ENCODE measurements around the gene ETV3L. TPM values are rescaled to one million over a fixed set of nuclear protein-coding genes. Genes with fewer than 3 reads are reported as not detected.

ETV3L gene
- total RNA-seq, 1 experiment from 2014 or later = not detected

- H3K9me2 ChIP-seq (ENCODE audit: insufficient read depth) = no peaks in the 10 kb centered on the region
- intact Hi-C loops (cut with micrococcal nuclease) = no loop called here
- peaks cover 7% of the 10 kb centered on the region; the same call in 1 of the 2 replicates for H4K20me1 ChIP-seq (ENCODE audit: insufficient read depth)
- no peak overlapping the region for H3K4me3 ChIP-seq (replicated peaks in 1 of 2; ENCODE audit: low read depth in 1 of 2, low read length in 2 of 2)
- no peaks in the 10 kb centered on the region for H3K27me3 ChIP-seq (ENCODE audit: insufficient read depth, low read length)
- BruUV-seq (replicated peaks) = no TSS peak
- H3K36me3 ChIP-seq (ENCODE audit: control insufficient read depth in 1 of 2, insufficient read depth in 2 of 2, low read length in 2 of 2) = peaks cover 49 to 52% of the 10 kb centered on the region in 2 experiments
- H3K27ac ChIP-seq (ENCODE audit: low read depth, low read length) = no peak overlapping the region
- ChIA-PET POLR2A (no interaction called here), RAD21 (ENCODE audit: low non-redundant PET in 1 of 2, low total read pairs in 2 of 2, uncharacterized antibody in 2 of 2, unreplicated experiment in 2 of 2) (no interaction called here), CTCF (no interaction called here)
- no peak overlapping the region for H2AFZ ChIP-seq (ENCODE audit: low read depth, low read length, poor library complexity, severe bottlenecking)
- ATAC-seq (no peak), DNase-seq (ENCODE audit: low read depth, low spot score) (no peak)
- H3K9ac ChIP-seq (ENCODE audit: low read length) = no peak overlapping the region
- H3K4me2 ChIP-seq (ENCODE audit: low read length) = no peak overlapping the region
- no peaks in the 10 kb centered on the region for H3K9me3 ChIP-seq (ENCODE audit: control insufficient read depth in 1 of 2, insufficient read depth in 1 of 2, low read depth in 1 of 2, low read length in 2 of 2)
- peaks cover 10 to 16% of the 10 kb centered on the region in 2 experiments for H3K4me1 ChIP-seq (ENCODE audit: control insufficient read depth in 1 of 2, insufficient read depth in 2 of 2, low read length in 2 of 2)
- H3K79me2 ChIP-seq (ENCODE audit: insufficient read depth, low read length) = peaks cover 43% of the 10 kb centered on the region
- TF ChIP-seq FOSL1 (IDR thresholded peaks at IDR 0.05; ENCODE audit: low read depth) (no peak), RAD21 (IDR thresholded peaks at IDR 0.05; ENCODE audit: low read depth) (no peak)
- TF ChIP-seq, protein P1, sequence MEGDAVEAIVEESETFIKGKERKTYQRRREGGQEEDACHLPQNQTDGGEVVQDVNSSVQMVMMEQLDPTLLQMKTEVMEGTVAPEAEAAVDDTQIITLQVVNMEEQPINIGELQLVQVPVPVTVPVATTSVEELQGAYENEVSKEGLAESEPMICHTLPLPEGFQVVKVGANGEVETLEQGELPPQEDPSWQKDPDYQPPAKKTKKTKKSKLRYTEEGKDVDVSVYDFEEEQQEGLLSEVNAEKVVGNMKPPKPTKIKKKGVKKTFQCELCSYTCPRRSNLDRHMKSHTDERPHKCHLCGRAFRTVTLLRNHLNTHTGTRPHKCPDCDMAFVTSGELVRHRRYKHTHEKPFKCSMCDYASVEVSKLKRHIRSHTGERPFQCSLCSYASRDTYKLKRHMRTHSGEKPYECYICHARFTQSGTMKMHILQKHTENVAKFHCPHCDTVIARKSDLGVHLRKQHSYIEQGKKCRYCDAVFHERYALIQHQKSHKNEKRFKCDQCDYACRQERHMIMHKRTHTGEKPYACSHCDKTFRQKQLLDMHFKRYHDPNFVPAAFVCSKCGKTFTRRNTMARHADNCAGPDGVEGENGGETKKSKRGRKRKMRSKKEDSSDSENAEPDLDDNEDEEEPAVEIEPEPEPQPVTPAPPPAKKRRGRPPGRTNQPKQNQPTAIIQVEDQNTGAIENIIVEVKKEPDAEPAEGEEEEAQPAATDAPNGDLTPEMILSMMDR (IDR thresholded peaks at IDR 0.05 in 2 of 3, conservative IDR thresholded peaks at IDR 0.05 in 1 of 3; ENCODE audit: borderline replicate concordance in 1 of 3, insufficient read depth in 1 of 3, low read depth in 2 of 3, low read length in 2 of 3) = no peak
Observed at GRCh38 chr1:157132616-157133167, 33.1 kb upstream of the ETV3L start.

DNA sequence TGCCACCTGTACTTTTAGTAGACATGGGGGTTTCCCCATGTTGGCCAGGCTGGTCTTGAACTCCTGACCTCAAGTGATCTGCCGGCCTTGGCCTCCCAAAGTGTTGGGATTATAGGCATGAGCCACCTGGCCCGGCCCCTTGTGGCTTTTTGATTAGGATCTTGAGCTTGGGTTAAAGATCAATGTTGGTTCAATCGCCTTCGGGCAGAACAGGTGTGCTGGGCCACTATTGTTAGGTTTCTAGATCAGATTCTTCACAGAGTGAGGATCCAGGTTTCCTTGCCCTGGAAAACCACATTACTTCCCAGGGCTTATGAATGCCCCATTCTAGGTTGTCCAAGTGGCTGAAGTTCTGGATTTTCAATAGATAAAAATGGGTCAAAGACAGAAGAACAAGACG lies 32.5 kb upstream of the ETV3L start:
- ChIA-PET POLR2A (no interaction called here), RAD21 (ENCODE audit: low non-redundant PET in 1 of 2, low total read pairs in 2 of 2, uncharacterized antibody in 2 of 2, unreplicated experiment in 2 of 2) (no interaction called here), CTCF (no interaction called here)
- Histone ChIP-seq H3K9ac (ENCODE audit: low read length) (no peak overlapping the region), H3K4me3 (replicated peaks in 1 of 2; ENCODE audit: low read depth in 1 of 2, low read length in 2 of 2) (no peak overlapping the region), H4K20me1 (ENCODE audit: insufficient read depth) (peaks cover 6% of the 10 kb centered on the region; the same call in 1 of the 2 replicates), H3K79me2 (ENCODE audit: insufficient read depth, low read length) (peaks cover 38% of the 10 kb centered on the region), H3K27me3 (ENCODE audit: insufficient read depth, low read length) (no peaks in the 10 kb centered on the region), H3K9me3 (ENCODE audit: control insufficient read depth in 1 of 2, insufficient read depth in 1 of 2, low read depth in 1 of 2, low read length in 2 of 2) (no peaks in the 10 kb centered on the region), H3K27ac (ENCODE audit: low read depth, low read length) (no peak overlapping the region), H3K36me3 (ENCODE audit: control insufficient read depth in 1 of 2, insufficient read depth in 2 of 2, low read length in 2 of 2) (peaks cover 51 to 52% of the 10 kb centered on the region in 2 experiments), H2AFZ (ENCODE audit: low read depth, low read length, poor library complexity, severe bottlenecking) (no peak overlapping the region), H3K9me2 (ENCODE audit: insufficient read depth) (no peaks in the 10 kb centered on the region), H3K4me2 (ENCODE audit: low read length) (no peak overlapping the region), H3K4me1 (ENCODE audit: control insufficient read depth in 1 of 2, insufficient read depth in 2 of 2, low read length in 2 of 2) (peaks cover 10 to 15% of the 10 kb centered on the region in 2 experiments)
- TF ChIP-seq JUND (IDR thresholded peaks at IDR 0.05) (no peak), CBX3 (IDR thresholded peaks at IDR 0.05; ENCODE audit: low read depth) (no peak), FOSL1 (IDR thresholded peaks at IDR 0.05; ENCODE audit: low read depth) (no peak), EGR1 (IDR thresholded peaks at IDR 0.05; ENCODE audit: low read depth) (no peak), TCF7L2 (IDR thresholded peaks at IDR 0.05; ENCODE audit: borderline replicate concordance, extremely low read depth, insufficient read depth, insufficient read length) (no peak), RAD21 (IDR thresholded peaks at IDR 0.05; ENCODE audit: low read depth) (no peak), ZNF274 (IDR thresholded peaks at IDR 0.05; ENCODE audit: low read depth, low read length) (no peak), SP1 (IDR thresholded peaks at IDR 0.05; ENCODE audit: low read depth) (no peak), YY1 (IDR thresholded peaks at IDR 0.05; ENCODE audit: extremely low read depth, insufficient replicate concordance, low read depth, low read length) (no peak), EZH2phosphoT487 (IDR thresholded peaks at IDR 0.05; ENCODE audit: borderline replicate concordance) (no peak)
- TF ChIP-seq, protein P2, sequence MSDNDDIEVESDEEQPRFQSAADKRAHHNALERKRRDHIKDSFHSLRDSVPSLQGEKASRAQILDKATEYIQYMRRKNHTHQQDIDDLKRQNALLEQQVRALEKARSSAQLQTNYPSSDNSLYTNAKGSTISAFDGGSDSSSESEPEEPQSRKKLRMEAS (IDR thresholded peaks at IDR 0.05) = no peak
- TF ChIP-seq, protein P1 (IDR thresholded peaks at IDR 0.05 in 2 of 3, conservative IDR thresholded peaks at IDR 0.05 in 1 of 3; ENCODE audit: borderline replicate concordance in 1 of 3, insufficient read depth in 1 of 3, low read depth in 2 of 3, low read length in 2 of 3) = no peak
- intact Hi-C loops (cut with micrococcal nuclease) = no loop called here
- ATAC-seq (no peak), DNase-seq (ENCODE audit: low read depth, low spot score) (no peak)
- no TSS peak for BruUV-seq (replicated peaks)

All from HCT116 (cell line).